GM21360 (cell line): ENCODE results near the gene ACTR8.
"Not testable (repeated sequence)": the region's sequence is repeated elsewhere in the genome, so short reads cannot be mapped to it uniquely, and the experiment has no call there.

ENCODE experiments used
- ATAC-seq: cut with Tn5 transposase; IDR thresholded peaks from one replicate; pipeline ENCODE4 v1.9.1; 2021; ENCODE audit warnings: mild to moderate bottlenecking, moderate library complexity; ENCODE audit not compliant: unreplicated experiment

ACTR8 gene

GRCh38 chr3:53881691-53882593 is at the start of gene ACTR8:
ACTR8 (minus strand) TSS chr3:53882152; CDS start chr3:53882101, 51 bp downstream.
- peak; percentile 81 for ATAC-seq

- ATAC-seq, result not testable (repeated sequence)
Observed at GRCh38 chr3:53927208-53927872, 45.4 kb upstream of the ACTR8 start.

GRCh38 chr3:53921296-53921695 is 39.3 kb upstream of the ACTR8 start:
- ATAC-seq, result no peak

- no peak for ATAC-seq
Observed at GRCh38 chr3:53919741-53920140, 37.8 kb upstream of the ACTR8 start.

GRCh38 chr3:53913401-53913800 is 31.4 kb upstream of the ACTR8 start:
- no peak for ATAC-seq

- ATAC-seq, result no peak
Observed at GRCh38 chr3:53902711-53903110, 20.8 kb upstream of the ACTR8 start.

- no peak for ATAC-seq
Observed at GRCh38 chr3:53902067-53902466, 20.1 kb upstream of the ACTR8 start.

- ATAC-seq, result no peak
Observed at GRCh38 chr3:53900666-53901331, 18.8 kb upstream of the ACTR8 start.

- no peak for ATAC-seq
Observed at GRCh38 chr3:53899750-53900149, 17.8 kb upstream of the ACTR8 start.

- no peak for ATAC-seq
Observed at GRCh38 chr3:53892286-53892637, 10.3 kb upstream of the ACTR8 start.

- ATAC-seq, result peak; percentile 95
Observed at GRCh38 chr3:53891497-53892285, 9.7 kb upstream of the ACTR8 start, which contains the start of gene SELENOK. SELENOK (minus strand) TSS chr3:53891859.

- ATAC-seq, result no peak
Observed at GRCh38 chr3:53890726-53891475, 8.9 kb upstream of the ACTR8 start.

GRCh38 chr3:53888232-53888631 is 6.3 kb upstream of the ACTR8 start:
- no peak for ATAC-seq

GRCh38 chr3:53887446-53887845 is 5.5 kb upstream of the ACTR8 start:
- no peak for ATAC-seq

GRCh38 chr3:53885239-53885638 is 3.3 kb upstream of the ACTR8 start:
- ATAC-seq, result no peak

GRCh38 chr3:53884623-53885022 is 2.7 kb upstream of the ACTR8 start:
- ATAC-seq, result no peak

- ATAC-seq, result no peak
Observed at GRCh38 chr3:53883008-53883407, 1.1 kb upstream of the ACTR8 start.

- ATAC-seq, result no peak
Observed at GRCh38 chr3:53880396-53881345, 1.3 kb downstream of the ACTR8 start.
